Kidney (tissue), 14 donors: ENCODE measurements around the gene PHKG1. TPM values are rescaled to one million over a fixed set of nuclear protein-coding genes. Genes with fewer than 3 reads are reported as not detected.
A peak's percentile ranks its signal among the peaks of the same experiment; 100 is the strongest.

Experiments
- DNase-seq, 5 donors: peaks; one replicate each; pipeline ENCODE4 v3.0.0-alpha.2; 2013 to 2020
- FAIRE-seq: peaks from 2 replicates; lab custom pipeline; 2012; peaks lifted over from hg19 to GRCh38; lab: Jason Lieb, UNC
- H3K27ac ChIP-seq, 2 donors: one replicate each; pipeline ENCODE4 v1.7.0; 2013; ENCODE audit warnings: low read depth in 2 of 2, low read length in 2 of 2, inconsistent platforms in 1 of 2
- H3K27me3 ChIP-seq: one replicate; pipeline ENCODE4 v1.7.1; 2013; ENCODE audit warnings: low read length, inconsistent platforms; ENCODE audit not compliant: control insufficient read depth, insufficient read depth
- H3K36me3 ChIP-seq, 3 donors: one replicate each; pipeline versions ENCODE4 v1.7.0 to v1.7.1; 2013; ENCODE audit warnings: low read length in 3 of 3, control low read depth in 1 of 3, inconsistent platforms in 1 of 3; ENCODE audit not compliant: insufficient read depth in 3 of 3, control insufficient read depth in 2 of 3
- H3K4me1 ChIP-seq, 3 donors: one replicate each; pipeline versions ENCODE4 v1.7.0 to v1.7.1; 2013; ENCODE audit warnings: low read length in 3 of 3, inconsistent platforms in 1 of 3, low read depth in 1 of 3; ENCODE audit not compliant: control insufficient read depth in 2 of 3, insufficient read depth in 2 of 3
- H3K4me3 ChIP-seq, 3 donors: one replicate each; pipeline versions ENCODE4 v1.7.0 to v1.8.1; 2013; ENCODE audit warnings: low read length in 3 of 3, control low read depth in 1 of 3, inconsistent platforms in 1 of 3
- H3K9ac ChIP-seq, 3 donors: one replicate each; pipeline versions ENCODE4 v1.7.0 to v1.7.1; 2013; ENCODE audit warnings: low read length in 3 of 3, control low read depth in 1 of 3, inconsistent platforms in 1 of 3
- H3K9me3 ChIP-seq, 3 donors: one replicate each; pipeline versions ENCODE4 v1.7.0 to v1.7.1; 2013; ENCODE audit warnings: low read length in 3 of 3, control low read depth in 1 of 3, inconsistent platforms in 1 of 3; ENCODE audit not compliant: control insufficient read depth in 2 of 3, insufficient read depth in 1 of 3
- intact Hi-C: fragments of 100-400 bp; cut with DNase I; formaldehyde crosslinking; loops from one replicate; pipeline ENCODE4 v1.11.1; 2022
- polyA plus RNA-seq: library from polyadenylated mRNA; stranded (reverse); fragments of 350-450 nt; fragmentation: Illumina TruSeq; extraction: RNeasy Lipid Tissue Mini Kit (QIAGEN cat#74804); gene quantifications from one replicate; pipeline ENCODE4 v1.2.3, GENCODE V29; 2014; ENCODE audit warnings: low read depth, low replicate concordance; ENCODE audit not compliant: insufficient read depth
- total RNA-seq: library from RNA; stranded (reverse); fragmentation: NEBNext Ultra II Directional; extraction: Animal tissue kit (Norgen Biotek cat#: 25700); gene quantifications from one replicate; pipeline ENCODE4 v1.2.1, GENCODE V29; 2021
- TF ChIP-seq, protein P1 (sequence below): IDR thresholded peaks from 3 replicates; pipeline ENCODE4 v1.5.1; 2012; ENCODE audit warnings: mild to moderate bottlenecking, moderate library complexity, borderline replicate concordance; ENCODE audit not compliant: insufficient read depth; ENCODE audit errors: extremely low read depth
- donor health status: control.
- donor health status: control.
- donor health status: control.
- donor health status: control.
- donor health status: control.
- donor health status: DM: yes; HTN: yes; CAD: no.
- donor health status: Normal renal cell carcinoma (clear cell type).

Gene PHKG1
- total and polyA plus RNA-seq, 2 donors from 2014 or later, result 0.91 TPM; not detected in 1

DNA sequence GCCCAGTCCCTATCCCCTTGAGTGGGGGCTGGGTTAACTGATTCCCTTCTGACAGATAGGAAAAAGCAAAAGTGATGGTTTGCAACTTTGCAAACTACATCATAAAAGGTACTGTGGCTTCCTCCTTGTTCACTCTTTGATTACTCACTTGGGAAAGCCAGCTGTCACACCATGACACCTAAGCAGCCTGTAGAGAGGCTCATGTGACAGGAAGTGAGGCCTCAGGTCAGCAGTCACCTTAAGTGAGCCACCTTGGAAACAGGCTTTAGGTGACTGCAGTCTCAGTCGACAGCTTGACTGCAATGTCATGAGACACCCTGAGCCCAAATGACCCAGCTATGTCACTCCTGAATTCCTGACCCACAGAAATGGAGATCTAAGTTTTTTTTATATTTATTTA is 17.9 kb upstream of the PHKG1 start:
- no peak overlapping the region for H3K4me3 ChIP-seq
- H3K9ac ChIP-seq, result no peak overlapping the region
- H3K27me3 ChIP-seq, result no peaks in the 10 kb centered on the region
- no peak for DNase-seq
- no peak overlapping the region for H3K27ac ChIP-seq
- TF ChIP-seq, protein P1, sequence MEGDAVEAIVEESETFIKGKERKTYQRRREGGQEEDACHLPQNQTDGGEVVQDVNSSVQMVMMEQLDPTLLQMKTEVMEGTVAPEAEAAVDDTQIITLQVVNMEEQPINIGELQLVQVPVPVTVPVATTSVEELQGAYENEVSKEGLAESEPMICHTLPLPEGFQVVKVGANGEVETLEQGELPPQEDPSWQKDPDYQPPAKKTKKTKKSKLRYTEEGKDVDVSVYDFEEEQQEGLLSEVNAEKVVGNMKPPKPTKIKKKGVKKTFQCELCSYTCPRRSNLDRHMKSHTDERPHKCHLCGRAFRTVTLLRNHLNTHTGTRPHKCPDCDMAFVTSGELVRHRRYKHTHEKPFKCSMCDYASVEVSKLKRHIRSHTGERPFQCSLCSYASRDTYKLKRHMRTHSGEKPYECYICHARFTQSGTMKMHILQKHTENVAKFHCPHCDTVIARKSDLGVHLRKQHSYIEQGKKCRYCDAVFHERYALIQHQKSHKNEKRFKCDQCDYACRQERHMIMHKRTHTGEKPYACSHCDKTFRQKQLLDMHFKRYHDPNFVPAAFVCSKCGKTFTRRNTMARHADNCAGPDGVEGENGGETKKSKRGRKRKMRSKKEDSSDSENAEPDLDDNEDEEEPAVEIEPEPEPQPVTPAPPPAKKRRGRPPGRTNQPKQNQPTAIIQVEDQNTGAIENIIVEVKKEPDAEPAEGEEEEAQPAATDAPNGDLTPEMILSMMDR, result no peak
- H3K36me3 ChIP-seq, result no peaks in the 10 kb centered on the region
- intact Hi-C loops, result no loop called here
- FAIRE-seq, result no peak
- no peaks in the 10 kb centered on the region for H3K9me3 ChIP-seq
- no peaks in the 10 kb centered on the region for H3K4me1 ChIP-seq

DNA sequence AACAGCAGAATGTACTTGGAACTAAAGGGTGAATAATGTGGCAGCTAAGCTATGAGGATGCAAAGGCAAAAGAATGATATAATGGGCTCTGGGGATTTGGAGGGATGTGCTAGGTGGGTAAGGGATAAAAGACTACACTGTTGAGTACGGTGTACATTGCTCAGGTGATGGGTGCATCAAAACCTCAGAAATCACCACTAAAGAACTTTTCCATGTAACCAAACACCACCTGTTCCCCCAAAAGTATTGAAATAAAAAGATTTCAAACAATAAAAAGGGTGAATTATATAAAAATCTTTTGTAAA is 15.2 kb upstream of the PHKG1 start:
- no peak overlapping the region for H3K4me3 ChIP-seq
- no peaks in the 10 kb centered on the region for H3K9me3 ChIP-seq
- peaks cover 0 to 6% (median 0%) of the 10 kb centered on the region in 3 donors for H3K4me1 ChIP-seq
- TF ChIP-seq, protein P1, result no peak
- H3K27ac ChIP-seq, result no peak overlapping the region
- no peak for DNase-seq
- H3K36me3 ChIP-seq, result peaks cover under 1 to 12% (median 7%) of the 10 kb centered on the region in 3 donors
- no peak overlapping the region for H3K9ac ChIP-seq
- no peak for FAIRE-seq
- no peaks in the 10 kb centered on the region for H3K27me3 ChIP-seq
- intact Hi-C loops, result no loop called here

DNA sequence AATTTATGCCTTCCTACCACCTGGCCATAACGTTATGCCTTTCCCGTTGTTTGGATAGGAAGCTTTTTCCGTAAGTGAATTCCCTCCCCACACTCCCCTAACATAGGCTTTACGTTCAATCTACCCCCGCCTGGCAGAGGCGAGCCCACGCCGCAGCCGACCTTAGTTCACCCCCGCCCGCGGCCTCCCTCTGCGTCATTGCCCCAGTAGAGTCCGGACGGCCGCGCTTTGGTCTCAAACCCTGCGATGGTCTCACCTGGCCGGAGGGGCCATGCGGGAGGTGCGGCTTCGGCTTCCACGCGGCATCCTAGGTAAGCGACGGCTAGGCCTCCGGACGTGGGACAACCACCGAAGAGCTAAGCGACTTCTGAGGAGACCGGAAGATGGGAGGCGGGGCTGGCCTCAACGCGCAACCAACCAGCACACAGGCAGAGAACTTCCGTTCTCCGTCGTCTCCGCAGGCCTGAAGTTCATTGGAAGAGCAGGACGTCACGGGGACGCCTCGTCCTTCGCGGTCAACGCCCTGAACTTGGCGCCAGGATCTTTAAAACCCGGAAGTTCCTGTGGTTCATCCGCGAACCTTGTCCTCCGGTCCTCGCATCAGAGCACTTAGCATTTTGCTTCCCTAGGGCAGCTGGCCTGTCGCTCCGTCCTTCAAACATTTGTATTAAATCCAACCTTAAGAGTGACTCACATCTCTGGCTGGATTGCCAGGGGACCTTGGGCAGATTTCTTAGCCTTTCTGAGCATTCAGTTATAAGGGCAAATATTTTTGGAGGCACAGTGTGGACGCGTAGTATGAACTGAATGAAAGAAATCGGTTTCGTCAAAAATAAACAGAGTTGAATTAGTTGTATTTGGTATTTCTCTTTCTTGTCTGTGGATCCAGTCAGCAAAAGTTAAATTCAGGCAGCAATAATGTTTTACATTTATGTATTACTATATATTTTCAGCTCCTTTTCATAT is 13.6 kb upstream of the PHKG1 start, which contains the start of gene CHCHD2:
Gene CHCHD2, minus strand, starts transcription at position 369 of the 966 bp plus-strand sequence. Its CDS starts 63 bp downstream, at position 306.
- Histone ChIP-seq H3K27ac (peak within 1 kb of the TSS; percentile 93 to 95), H3K4me1 (peaks cover 0 to 6% (median 0%) of the 10 kb centered on the region in 3 donors), H3K9me3 (no peaks in the 10 kb centered on the region), H3K9ac (peak within 1 kb of the TSS; percentile 86 to 99 (median 98)), H3K4me3 (peak within 1 kb of the TSS; percentile 98 to 100 (median 98)), H3K27me3 (no peaks in the 10 kb centered on the region), H3K36me3 (peaks cover 3 to 26% (median 13%) of the 10 kb centered on the region in 3 donors)
- TF ChIP-seq, protein P1, result no peak
- intact Hi-C loops, result no loop called here
- peak; percentile 92 for FAIRE-seq
- DNase-seq, result peak; percentile 97 to 99 (median 99)
